ENCODE measurements around the gene REM2.

DNA sequence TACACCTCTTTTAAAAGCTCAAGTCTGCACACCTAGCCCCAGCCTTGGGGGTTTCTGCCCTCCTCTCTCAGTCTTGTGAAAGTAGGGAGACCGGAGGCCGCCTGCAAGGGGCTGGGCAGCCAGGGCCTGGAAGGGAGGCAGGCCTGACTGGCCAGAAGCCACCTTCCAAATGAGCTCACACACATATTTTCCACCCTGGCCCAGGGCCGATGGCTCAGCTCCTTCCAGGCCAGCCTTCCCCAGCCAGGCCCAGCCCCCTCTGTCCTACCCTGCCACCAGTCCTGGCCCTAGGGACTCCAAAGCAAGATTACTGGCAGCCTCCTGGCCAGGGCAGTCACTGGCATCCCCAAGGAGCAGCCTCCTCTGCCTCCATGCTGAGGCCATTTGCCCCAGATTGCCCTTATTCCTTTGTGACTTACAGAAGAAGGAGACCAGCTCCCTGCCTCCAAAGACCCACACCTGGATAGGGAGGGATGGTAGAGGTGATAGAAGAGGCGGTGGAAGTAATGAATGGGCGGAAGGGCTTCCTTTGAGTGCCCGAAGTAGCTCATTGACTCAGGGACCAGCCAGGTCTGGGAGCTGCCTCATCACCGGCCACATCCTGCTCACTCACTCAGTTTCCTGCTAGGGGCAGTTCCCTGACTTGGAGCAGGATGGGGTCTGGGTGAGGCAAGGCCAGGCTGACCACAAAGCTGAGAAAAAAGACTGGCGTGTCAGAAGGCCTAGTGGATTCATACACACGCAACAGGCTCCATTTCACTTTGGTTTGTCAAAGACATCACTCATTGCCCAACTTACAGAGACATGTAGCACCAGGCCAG lies 31.9 kb upstream of the REM2 start:
- TF ChIP-seq, protein P1, sequence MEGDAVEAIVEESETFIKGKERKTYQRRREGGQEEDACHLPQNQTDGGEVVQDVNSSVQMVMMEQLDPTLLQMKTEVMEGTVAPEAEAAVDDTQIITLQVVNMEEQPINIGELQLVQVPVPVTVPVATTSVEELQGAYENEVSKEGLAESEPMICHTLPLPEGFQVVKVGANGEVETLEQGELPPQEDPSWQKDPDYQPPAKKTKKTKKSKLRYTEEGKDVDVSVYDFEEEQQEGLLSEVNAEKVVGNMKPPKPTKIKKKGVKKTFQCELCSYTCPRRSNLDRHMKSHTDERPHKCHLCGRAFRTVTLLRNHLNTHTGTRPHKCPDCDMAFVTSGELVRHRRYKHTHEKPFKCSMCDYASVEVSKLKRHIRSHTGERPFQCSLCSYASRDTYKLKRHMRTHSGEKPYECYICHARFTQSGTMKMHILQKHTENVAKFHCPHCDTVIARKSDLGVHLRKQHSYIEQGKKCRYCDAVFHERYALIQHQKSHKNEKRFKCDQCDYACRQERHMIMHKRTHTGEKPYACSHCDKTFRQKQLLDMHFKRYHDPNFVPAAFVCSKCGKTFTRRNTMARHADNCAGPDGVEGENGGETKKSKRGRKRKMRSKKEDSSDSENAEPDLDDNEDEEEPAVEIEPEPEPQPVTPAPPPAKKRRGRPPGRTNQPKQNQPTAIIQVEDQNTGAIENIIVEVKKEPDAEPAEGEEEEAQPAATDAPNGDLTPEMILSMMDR (IDR thresholded peaks at IDR 0.05): no peak
- no peak for TF ChIP-seq POLR2A (IDR thresholded peaks at IDR 0.05)

Data from Peyer's patch (tissue), 4 donors.